Ectodermal cell (in vitro differentiated cells): Measurements from ENCODE around the gene DEPDC5.

Source experiments
- H3K27ac ChIP-seq: 2 replicates; pipeline ENCODE4 v1.7.0; 2013; ENCODE audit warnings: mild to moderate bottlenecking, low read depth, low read length; ENCODE audit not compliant: insufficient read depth, poor library complexity, severe bottlenecking
- H3K27me3 ChIP-seq: 2 replicates; pipeline ENCODE4 v1.7.0; 2013; ENCODE audit warnings: mild to moderate bottlenecking, low read length; ENCODE audit not compliant: insufficient read depth, control insufficient read depth, poor library complexity, severe bottlenecking
- H3K36me3 ChIP-seq: one replicate; pipeline ENCODE4 v1.7.0; 2013; ENCODE audit warnings: low read length; ENCODE audit not compliant: control insufficient read depth, insufficient read depth
- H3K4me1 ChIP-seq: one replicate; pipeline ENCODE4 v1.7.0; 2013; ENCODE audit warnings: low read length; ENCODE audit not compliant: control insufficient read depth, insufficient read depth
- H3K4me3 ChIP-seq: 2 replicates; pipeline ENCODE4 v1.7.0; 2013; ENCODE audit warnings: low read depth, low read length, control low read depth; ENCODE audit not compliant: insufficient read depth
- H3K9me3 ChIP-seq: 2 replicates; pipeline ENCODE4 v1.7.0; 2013; ENCODE audit warnings: mild to moderate bottlenecking, low read length, moderate library complexity; ENCODE audit not compliant: control insufficient read depth
- WGBS, 2 experiments: methylation state at CpG; one replicate each; pipeline ENCODE4 v1.1.7; 2013; ENCODE audit warnings: missing lambda C conversion rate in 2 of 2; 5-methylcytosine and 5-hydroxymethylcytosine counted together

Gene DEPDC5

DNA sequence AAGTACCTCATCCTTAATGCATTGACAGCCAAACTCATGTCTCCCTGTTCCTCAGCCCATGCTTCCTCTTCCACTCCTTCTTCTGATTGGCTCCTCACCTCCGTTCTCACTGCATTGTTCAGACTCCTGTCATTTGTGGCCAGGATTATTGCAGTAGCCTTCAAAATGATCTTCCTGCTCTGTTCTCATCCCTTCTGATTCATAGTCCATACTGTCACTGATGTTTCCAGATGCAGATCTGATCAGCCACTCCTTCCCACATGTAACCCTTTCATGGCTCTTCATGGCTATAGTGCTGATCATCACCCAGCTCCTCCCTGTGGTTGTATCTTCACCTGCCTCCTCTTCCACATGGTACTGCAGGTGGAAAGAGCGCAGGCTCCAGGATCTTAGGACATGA lies 71.7 kb downstream of the DEPDC5 start:
- H3K36me3 ChIP-seq = peaks cover 20% of the 10 kb centered on the region
- no peak overlapping the region for H3K4me3 ChIP-seq
- no peaks in the 10 kb centered on the region for H3K27me3 ChIP-seq
- H3K9me3 ChIP-seq = no peaks in the 10 kb centered on the region
- H3K4me1 ChIP-seq = no peaks in the 10 kb centered on the region
- 92 to 94% methylated on average over 2 of the region's 2 CpGs for WGBS, 2 experiments
- no peak overlapping the region for H3K27ac ChIP-seq

DNA sequence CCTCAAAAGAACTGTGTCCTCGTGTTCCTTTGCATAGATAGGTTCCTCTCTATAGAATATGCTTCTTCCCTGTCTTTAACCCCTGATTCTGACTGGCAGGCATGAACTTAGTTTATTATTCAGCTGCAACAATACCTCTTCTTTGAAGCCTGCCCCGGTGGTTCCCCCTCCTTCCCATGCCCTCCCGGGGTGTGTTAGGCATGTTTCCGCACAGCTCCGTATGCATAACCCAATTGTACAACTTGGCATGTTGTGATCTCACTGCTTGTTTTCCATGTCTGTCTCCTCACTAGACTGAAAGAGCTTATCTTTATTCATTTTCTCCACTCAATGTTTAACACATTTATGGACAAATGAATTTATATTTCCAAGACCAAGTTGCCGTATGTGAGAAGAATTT lies 72.6 kb downstream of the DEPDC5 start:
- Histone ChIP-seq H3K27ac (no peak overlapping the region), H3K36me3 (peaks cover 16% of the 10 kb centered on the region)

DNA sequence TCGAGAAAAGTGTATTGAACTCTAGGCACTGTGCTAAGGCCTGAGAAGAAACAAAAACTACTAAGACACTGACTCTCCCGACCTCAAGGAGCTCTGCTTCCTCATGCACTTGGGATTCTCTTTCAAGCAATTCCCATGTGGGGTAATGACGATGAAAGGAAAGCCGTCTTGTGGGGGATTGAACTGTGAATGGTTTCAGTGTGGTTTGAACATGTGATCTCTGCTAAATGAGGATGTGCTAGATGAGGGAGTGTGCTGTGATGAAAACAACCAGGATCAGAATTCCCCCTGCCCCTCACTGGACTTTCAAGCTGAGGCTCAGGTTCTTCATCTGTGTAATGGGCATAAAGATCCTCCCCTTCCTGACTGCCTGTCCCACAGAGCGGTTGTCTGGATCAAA lies 74.9 kb downstream of the DEPDC5 start:
- no peaks in the 10 kb centered on the region for H3K36me3 ChIP-seq

More for the DNA sequence above, 72.6 kb downstream of the DEPDC5 start:
- 77 to 88% methylated on average over 5 of the region's 6 CpGs for WGBS, 2 experiments
- no peaks in the 10 kb centered on the region for H3K4me1 ChIP-seq
- no peaks in the 10 kb centered on the region for H3K27me3 ChIP-seq
- H3K9me3 ChIP-seq = no peaks in the 10 kb centered on the region
- no peak overlapping the region for H3K4me3 ChIP-seq

GRCh38 chr22:31829505-31829904 lies 75.7 kb downstream of the DEPDC5 start:
- Histone ChIP-seq H3K4me1 (no peaks in the 10 kb centered on the region), H3K27me3 (no peaks in the 10 kb centered on the region), H3K4me3 (no peak overlapping the region), H3K27ac (no peak overlapping the region), H3K9me3 (no peaks in the 10 kb centered on the region), H3K36me3 (peaks cover under 1% of the 10 kb centered on the region)
- WGBS, 2 experiments = 90 to 100% methylated on average over 1 of the region's 1 CpG

More for the DNA sequence above, 74.9 kb downstream of the DEPDC5 start:
- no peak overlapping the region for H3K4me3 ChIP-seq
- H3K27ac ChIP-seq = no peak overlapping the region
- no peaks in the 10 kb centered on the region for H3K9me3 ChIP-seq
- no peaks in the 10 kb centered on the region for H3K27me3 ChIP-seq
- 94% methylated on average over 4 to 5 of the region's 5 CpGs for WGBS, 2 experiments
- H3K4me1 ChIP-seq = no peaks in the 10 kb centered on the region

DNA sequence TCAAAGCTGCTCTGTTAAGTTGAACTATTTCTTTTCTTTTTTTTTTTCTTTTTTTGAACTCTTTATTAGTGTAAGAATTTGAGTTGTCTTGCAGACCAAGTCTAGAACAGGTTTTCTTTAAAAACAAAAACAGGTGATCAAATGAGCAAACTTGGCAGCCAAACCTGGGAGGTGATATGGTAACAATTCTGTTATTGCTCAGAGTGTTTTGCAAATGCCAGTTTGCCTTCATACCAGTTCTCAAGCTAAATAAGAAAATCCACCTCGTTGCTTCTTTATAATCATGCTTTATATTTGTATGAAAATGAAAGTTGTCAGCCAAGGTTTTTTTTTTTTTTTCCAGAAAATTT lies 76.9 kb downstream of the DEPDC5 start:
- WGBS, 2 experiments = 100% methylated on average over 1 of the region's 1 CpG; no CpG with 5 or more reads in 1 of the 2 experiments
- Histone ChIP-seq H3K4me1 (no peaks in the 10 kb centered on the region), H3K36me3 (peaks cover 4% of the 10 kb centered on the region), H3K9me3 (no peaks in the 10 kb centered on the region), H3K27ac (no peak overlapping the region), H3K27me3 (no peaks in the 10 kb centered on the region), H3K4me3 (no peak overlapping the region)

GRCh38 chr22:31833930-31834329 lies 80.1 kb downstream of the DEPDC5 start:
- Histone ChIP-seq H3K4me3 (no peak overlapping the region), H3K36me3 (peaks cover 4% of the 10 kb centered on the region), H3K4me1 (no peaks in the 10 kb centered on the region), H3K9me3 (no peaks in the 10 kb centered on the region), H3K27ac (no peak overlapping the region), H3K27me3 (no peaks in the 10 kb centered on the region)
- WGBS, 2 experiments = 94 to 97% methylated on average over 1 of the region's 1 CpG

GRCh38 chr22:31836010-31836409 lies 82.2 kb downstream of the DEPDC5 start:
- Histone ChIP-seq H3K27ac (no peak overlapping the region), H3K27me3 (no peaks in the 10 kb centered on the region), H3K9me3 (no peaks in the 10 kb centered on the region), H3K4me1 (no peaks in the 10 kb centered on the region), H3K36me3 (peaks cover 4% of the 10 kb centered on the region), H3K4me3 (no peak overlapping the region)
- WGBS, 2 experiments = 90 to 91% methylated on average over 5 of the region's 5 CpGs

DNA sequence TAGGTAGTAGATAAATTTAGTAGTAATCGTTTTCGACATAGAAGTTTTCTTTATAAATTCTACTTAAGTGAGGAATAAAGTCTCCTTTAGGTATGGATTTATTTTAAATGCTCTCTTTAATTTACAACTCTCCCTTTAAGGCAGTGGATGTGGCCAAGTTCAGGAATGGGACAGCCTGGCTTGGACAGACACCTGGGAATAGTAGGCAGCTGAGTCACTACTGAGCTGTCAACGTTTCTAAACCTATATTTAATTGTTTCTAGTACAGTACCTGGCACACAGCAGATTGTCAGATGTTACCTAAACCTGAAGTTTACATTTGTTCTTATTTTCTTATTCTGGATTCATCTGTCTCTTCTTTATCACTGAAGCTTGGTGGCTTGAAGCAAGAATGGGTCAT lies 85.1 kb downstream of the DEPDC5 start:
- Histone ChIP-seq H3K4me1 (no peaks in the 10 kb centered on the region), H3K4me3 (no peak overlapping the region), H3K27me3 (no peaks in the 10 kb centered on the region), H3K27ac (no peak overlapping the region), H3K36me3 (peaks cover 6% of the 10 kb centered on the region), H3K9me3 (no peaks in the 10 kb centered on the region)
- 88 to 91% methylated on average over 1 to 3 of the region's 3 CpGs for WGBS, 2 experiments

DNA sequence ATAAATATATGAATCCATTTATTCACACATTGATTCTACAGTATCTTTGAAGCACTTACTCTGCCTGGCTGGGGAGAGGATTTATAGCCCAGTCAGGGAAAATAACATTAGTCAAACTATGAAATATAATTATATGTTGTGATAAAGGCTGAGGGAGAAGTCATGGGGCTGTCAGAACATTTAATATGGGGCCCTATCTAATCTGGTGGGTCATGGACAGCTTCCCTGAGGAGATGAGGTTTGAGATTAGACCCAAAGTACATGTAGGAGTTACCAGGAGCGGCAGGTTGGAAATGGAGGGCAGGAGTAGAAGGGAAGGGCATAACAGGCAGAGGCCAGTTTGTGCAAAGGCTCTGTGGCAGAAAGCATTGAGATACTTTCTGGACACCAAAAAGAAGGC lies 86.2 kb downstream of the DEPDC5 start:
- Histone ChIP-seq H3K4me3 (no peak overlapping the region), H3K27ac (no peak overlapping the region), H3K4me1 (no peaks in the 10 kb centered on the region), H3K27me3 (no peaks in the 10 kb centered on the region), H3K36me3 (peaks cover 7% of the 10 kb centered on the region), H3K9me3 (no peaks in the 10 kb centered on the region)
- WGBS, 2 experiments = 94 to 97% methylated on average over 1 of the region's 1 CpG

- Histone ChIP-seq H3K4me3 (no peak overlapping the region), H3K36me3 (peaks cover 13% of the 10 kb centered on the region), H3K4me1 (no peaks in the 10 kb centered on the region), H3K27me3 (no peaks in the 10 kb centered on the region), H3K9me3 (no peaks in the 10 kb centered on the region), H3K27ac (no peak overlapping the region)
These were observed 86.8 kb downstream of the DEPDC5 start for GRCh38 chr22:31840585-31840984.
